Stimulated activated CD8-positive, alpha-beta memory T cell treated with anti-CD3 and anti-CD28 coated beads, Interleukin-12 subunit alpha, Interleukin-12 subunit beta, amount 100 ng/mL, for 1 hour (primary cell): ENCODE data around the gene ITCH.
A peak's percentile ranks its signal among the peaks of the same experiment; 100 is the strongest.
"Not testable (repeated sequence)": the region's sequence is repeated elsewhere in the genome, so short reads cannot be mapped to it uniquely, and the experiment has no call there.

Source experiments
- DNase-seq: peaks from one replicate; pipeline ENCODE4 v3.0.0-alpha.2; 2020; ENCODE audit warnings: low read depth

ITCH gene

GRCh38 chr20:34512266-34512954 lies 149.3 kb downstream of the ITCH start:
- DNase-seq = no peak

GRCh38 chr20:34512955-34513419 lies 149.9 kb downstream of the ITCH start:
- DNase-seq = no peak

DNA sequence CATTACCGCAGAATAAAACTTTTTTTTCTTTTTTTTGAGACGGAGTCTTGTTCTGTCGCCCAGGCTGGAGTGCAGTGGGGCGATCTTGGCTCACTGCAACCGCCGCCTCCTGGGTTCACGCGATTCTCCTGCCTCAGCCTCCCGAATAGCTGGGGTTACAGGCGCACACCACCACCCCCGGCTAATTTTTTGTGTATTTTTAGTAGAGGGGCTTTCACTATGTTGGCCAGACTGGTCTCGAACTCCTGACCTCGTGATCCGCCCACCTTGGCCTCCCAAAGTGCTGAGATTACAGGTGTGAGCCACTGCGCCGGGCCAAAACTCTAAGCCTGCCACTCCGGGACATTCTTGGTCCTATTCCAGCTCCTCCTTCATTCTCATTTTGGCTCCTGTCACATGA lies 151.0 kb downstream of the ITCH start:
- not testable (repeated sequence) for DNase-seq

- DNase-seq = no peak
Observed at GRCh38 chr20:34514897-34515483, 151.9 kb downstream of the ITCH start.

GRCh38 chr20:34515484-34516246 lies 152.6 kb downstream of the ITCH start:
- peak; percentile 48 for DNase-seq

DNA sequence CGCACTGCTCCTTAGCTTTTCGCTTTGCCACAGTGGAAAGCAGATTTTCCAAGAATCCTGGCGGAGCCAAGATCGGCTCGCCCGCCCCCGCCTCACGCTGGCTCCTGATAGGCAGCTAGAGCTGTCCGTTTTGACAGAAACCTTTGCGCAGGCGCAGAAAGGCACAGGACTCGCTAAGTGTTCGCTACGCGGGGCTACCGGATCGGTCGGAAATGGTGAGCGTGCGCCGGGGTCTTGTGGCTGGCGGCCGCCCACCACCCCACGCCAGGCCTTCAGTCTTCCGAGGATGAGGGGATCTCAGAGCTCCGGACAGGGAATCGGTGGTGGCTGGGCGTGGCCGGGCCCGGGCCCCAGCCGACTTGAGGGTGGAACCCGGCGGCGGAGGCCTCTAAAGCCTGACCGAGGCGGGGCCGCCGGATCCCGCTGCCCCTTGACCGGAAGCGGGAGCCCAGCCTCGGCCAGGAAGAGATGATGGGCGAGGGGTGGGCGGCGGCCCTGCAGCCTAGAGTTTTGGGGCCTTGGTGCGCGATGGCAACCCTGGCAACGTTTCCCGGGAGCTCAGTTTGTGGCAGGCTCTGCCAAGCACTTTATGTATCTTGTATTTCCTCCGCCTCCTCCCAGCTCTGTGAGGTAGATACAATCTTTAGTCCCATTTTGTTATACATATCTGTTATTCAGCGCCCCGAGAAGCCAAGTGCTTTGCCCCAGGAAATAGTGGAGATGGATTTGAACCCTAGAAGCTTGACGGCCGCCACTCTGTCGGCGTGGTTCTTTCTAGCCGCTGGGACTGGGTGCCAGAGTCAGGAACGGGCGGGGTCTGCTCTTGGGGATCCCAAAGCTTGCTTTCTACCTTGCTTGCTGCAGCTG lies 153.4 kb downstream of the ITCH start, which contains the start of gene DYNLRB1:
DYNLRB1 (plus strand) TSS at position 176 of the 867 bp plus-strand sequence; CDS start at position 213, 37 bp downstream.
- DNase-seq = peak; percentile 97

DNA sequence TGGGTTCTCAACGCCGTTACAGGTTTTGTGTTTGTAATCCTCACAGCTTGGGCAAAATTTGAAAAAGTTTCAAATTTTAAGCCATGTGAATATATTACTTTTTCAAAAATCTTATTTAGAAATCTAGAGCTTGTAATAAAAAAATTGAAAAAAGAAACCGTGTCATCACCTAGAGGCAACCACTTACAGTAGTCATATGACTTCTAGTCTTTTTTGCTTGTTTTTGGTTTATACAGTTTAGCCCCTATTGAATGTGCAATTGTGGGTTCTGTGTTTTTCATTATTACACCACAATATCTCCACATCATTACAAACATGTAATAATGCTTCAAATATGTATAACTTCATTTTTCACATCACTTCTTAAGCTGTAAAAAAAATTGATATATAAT lies 154.0 kb downstream of the ITCH start:
- DNase-seq = no peak

DNA sequence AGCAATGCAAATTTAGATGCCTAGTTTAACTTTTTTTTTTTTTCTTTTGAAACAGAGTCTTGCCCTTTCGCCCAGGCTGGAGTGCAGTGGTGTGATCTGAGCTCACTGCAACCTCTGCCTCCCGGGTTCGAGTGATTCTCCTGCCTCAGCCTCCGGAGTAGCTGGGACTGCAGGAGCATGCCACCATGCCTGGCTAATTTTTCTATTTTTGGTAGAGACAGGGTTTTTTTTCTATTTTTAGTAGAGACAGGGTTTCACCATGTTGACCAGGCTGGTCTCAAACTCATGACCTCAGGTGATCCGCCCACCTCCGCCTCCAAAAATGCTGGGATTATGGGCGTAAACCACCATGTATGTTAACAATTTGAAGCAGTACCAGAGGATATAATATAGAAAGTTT lies 155.8 kb downstream of the ITCH start:
- DNase-seq = not testable (repeated sequence)

DNA sequence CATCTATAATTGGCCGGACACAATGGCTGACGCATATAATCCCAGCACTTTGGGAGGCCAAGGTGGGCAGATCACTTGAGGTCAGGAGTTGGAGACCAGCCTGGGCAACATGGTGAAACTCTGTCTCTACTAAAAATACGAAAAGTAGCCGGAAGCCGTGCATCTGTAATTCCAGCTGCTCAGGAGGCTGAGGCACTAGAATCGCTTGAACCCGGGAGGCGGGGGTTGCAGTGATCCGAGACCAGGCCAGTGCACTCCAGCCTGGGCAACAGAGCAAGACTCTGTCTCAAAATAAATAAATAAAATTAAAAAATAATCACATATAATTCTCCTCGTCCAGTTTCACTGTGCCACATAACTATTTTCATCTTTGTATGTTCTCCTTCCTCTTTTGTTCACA lies 156.8 kb downstream of the ITCH start:
- DNase-seq = not testable (repeated sequence)

DNA sequence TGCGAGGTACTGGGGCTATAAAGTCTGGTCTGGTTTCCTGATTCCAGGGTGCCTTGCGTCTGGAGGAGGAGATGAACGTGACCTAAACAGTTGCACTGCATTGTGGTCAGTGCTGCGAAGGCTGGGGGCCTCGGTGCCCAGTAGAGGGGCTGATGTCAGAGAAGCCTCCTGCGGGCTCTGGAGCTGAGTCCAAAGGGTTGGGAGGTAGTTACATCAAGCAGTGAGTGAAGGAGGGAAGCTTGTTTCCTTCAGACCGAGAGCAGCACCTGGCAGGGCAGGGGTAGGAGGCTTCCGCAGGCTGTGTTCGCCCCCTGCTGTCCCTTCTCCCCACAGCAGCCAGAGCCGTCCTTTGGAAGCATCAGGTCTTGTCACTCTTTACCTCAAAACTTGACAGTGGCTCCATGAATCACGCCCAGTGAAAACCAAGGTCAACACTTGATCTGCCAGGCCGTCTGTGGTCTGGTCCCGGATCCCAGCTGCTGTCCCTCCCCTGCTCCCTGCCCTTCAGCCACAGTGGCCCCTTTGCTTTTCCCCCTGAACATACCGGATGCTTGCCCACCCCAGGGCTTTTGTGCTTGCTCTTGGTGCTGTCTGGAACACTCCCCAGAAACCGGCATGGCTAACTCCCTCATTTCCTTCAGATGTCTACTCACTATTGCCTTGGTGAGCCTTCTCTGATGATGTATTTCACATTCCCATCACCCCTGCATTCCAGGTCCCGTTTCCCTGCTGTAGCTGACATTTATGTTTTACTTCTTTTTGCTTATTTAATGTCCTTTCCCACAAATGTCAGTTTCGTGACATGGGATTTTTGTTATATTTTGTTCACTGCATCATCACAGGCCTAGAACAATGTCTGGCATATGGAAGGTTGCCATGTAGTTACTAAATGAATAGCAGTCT lies 160.1 kb downstream of the ITCH start:
- no peak for DNase-seq

DNA sequence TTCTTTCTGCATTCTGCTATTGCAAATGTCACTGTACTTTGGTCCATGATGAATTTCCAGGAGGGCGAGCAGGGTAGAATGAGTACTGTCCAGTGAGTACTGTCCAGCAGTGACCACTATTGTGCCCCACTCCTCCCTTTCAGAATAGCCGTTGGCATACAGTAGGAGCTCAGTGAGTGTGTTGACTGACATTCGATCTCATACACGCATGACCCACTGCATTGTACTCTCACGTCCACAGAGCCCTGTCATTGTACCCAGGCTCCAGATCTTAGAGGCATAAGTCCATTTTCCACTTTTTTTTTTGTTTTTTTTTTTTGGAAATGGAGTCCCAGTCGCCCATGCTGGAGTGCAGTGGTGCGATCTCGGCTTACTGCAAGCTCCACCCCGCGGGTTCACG lies 161.4 kb downstream of the ITCH start:
- no peak for DNase-seq

DNA sequence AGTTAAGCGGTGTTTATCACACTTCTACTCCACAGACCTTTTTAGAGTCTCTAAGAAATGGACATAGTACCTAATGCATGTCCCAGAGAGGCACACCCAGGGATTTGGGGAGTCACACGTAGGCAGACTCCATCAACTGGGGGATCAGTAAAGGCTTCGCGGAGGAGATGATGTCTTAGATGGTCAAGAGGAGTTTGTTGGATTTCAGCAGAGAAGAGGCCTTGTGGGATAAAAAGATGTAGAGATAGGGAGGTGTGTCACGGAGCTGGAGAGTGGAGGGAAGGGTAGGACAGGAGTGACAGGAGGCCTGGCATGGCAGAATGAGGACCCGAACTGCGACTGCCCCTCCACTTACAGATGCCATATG lies 162.3 kb downstream of the ITCH start:
- no peak for DNase-seq

GRCh38 chr20:34525709-34526416 lies 162.8 kb downstream of the ITCH start:
- DNase-seq = no peak

GRCh38 chr20:34526466-34526865 lies 163.4 kb downstream of the ITCH start:
- no peak for DNase-seq

- DNase-seq = no peak
Observed at GRCh38 chr20:34527016-34527415, 163.9 kb downstream of the ITCH start.

GRCh38 chr20:34528921-34529297 lies 165.8 kb downstream of the ITCH start:
- DNase-seq = no peak

DNA sequence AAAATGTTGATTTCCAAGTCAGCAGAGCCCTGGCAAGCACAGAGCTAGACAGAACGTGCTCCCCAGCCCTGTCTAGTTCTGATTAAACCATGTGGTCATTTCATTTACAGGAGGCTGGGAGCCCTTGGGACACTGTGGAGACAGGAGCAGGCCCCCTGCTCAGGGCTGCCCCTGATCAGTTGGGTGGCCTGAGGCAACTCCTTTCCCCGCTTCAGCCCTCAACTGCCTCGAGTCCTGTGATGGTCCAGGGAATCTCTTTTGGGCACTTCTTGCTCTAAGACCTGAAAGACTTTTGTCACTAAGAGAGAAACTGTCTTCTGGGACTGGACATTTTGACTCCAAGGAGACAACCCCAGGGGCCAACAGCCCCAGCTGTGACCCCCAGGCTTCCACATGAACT lies 166.7 kb downstream of the ITCH start:
- no peak for DNase-seq

DNA sequence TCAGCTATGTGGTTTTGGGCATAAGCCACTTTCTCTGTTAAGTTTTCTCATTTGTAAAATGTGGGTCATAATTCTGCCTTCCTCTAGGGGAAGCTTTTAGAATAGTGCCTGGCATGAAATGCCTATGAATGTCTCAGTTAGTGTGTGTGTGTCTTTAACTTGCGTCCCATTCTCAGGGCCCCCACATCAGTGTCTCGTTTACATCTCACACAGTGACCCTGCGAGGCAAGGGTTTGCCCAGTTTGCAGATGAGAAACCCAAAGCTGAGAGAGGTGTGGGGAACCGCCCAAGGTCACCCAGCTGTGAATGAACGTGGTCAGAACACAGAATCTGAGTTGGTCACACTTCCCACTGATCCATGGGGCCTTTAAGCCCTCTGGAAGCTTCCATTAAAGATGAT lies 167.3 kb downstream of the ITCH start:
- no peak for DNase-seq

GRCh38 chr20:34531608-34532265 lies 168.7 kb downstream of the ITCH start:
- DNase-seq = no peak

DNA sequence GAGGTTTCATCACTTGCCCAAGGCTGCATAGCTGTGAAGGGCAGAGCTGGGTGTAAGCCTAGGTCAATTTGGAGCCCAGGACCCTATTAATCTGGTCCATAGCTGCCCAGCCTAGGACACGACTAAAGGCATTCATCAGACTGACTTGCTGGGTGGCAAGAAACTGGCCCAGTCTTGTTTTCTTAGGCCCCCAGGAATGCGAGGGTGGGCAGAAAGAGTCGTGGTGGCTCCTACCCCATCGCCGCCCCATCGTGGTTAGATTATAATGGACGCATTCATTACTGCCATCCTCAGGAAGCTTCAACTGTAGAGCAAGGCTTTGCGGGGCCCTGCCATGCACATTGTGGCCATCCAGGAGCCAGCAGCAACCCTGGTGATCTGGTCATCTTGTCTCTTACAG lies 169.2 kb downstream of the ITCH start:
- DNase-seq = no peak
